ENCODE results near the gene TSHZ3.

Gene TSHZ3

GRCh38 chr19:31334849-31335624 is 14.2 kb downstream of the TSHZ3 start:
- no peak for DNase-seq (ENCODE audit: low spot score)

- no peak for DNase-seq (ENCODE audit: low spot score)
These were observed 15.0 kb downstream of the TSHZ3 start for GRCh38 chr19:31334101-31334848.

- DNase-seq (ENCODE audit: low spot score), result no peak
These were observed 17.1 kb downstream of the TSHZ3 start for GRCh38 chr19:31332096-31332495.

- DNase-seq (ENCODE audit: low spot score), result no peak
These were observed 17.7 kb downstream of the TSHZ3 start for GRCh38 chr19:31331536-31331935.

DNA sequence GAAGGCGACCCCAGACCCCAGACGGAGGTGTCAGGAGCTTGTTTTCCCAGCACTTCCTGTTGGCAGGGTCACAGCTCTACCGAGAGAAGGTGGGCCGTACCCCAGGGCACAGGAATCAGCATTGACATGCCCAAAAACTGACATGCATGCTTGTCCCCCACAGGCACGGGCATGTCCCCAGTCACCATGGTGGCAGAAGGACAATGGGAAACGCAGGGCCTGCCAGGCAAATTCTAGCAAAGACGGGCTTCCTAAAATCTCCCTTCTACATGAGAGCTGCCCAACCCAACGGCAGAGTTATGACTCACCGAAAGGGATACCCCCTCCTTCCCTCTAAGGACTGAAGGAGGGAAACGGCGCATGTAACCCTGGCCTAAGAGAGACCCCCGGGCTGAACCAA is 18.5 kb downstream of the TSHZ3 start:
- DNase-seq (ENCODE audit: low spot score), result no peak

DNA sequence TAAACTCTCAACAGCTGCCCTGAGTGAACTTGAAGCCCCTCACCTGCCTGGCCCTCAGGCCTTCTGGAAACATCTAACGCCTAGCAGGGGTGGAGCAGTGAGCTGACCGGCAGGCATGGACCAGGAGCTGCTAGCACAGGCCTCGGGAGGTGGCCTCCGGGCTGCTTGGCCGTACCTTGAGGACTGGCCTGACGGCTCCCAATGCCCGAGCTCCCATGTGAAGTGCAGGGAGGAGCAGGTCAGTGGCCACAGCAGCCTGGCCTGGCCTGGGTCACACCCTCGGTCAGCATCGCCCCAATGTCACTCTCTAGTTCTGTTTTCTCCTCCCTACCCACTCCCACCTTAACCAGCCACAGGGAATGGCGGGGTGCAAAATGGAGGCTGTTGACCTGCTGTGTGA is 19.0 kb downstream of the TSHZ3 start:
- DNase-seq (ENCODE audit: low spot score), result no peak

DNA sequence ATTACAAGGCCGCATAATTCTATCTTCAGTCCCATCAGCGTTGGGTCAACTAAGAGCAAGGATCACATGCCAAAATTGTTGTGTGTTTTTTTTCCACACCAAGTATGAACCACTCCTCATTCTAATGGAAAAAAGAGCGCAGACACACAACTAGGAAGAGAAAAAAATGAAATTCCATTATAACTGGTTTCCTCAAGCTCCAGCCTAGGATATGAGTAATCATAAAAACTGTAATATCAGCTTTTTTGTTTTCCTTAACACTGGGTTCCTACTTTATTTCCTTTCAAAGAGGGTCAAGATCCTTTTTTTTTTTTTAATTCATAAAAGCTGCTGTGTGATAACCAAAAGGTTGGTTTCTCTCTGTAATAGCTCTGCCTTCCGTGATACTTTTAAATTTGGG is 19.4 kb downstream of the TSHZ3 start:
- DNase-seq (ENCODE audit: low spot score), result no peak

GRCh38 chr19:31328238-31328637 is 21.0 kb downstream of the TSHZ3 start:
- no peak for DNase-seq (ENCODE audit: low spot score)

DNA sequence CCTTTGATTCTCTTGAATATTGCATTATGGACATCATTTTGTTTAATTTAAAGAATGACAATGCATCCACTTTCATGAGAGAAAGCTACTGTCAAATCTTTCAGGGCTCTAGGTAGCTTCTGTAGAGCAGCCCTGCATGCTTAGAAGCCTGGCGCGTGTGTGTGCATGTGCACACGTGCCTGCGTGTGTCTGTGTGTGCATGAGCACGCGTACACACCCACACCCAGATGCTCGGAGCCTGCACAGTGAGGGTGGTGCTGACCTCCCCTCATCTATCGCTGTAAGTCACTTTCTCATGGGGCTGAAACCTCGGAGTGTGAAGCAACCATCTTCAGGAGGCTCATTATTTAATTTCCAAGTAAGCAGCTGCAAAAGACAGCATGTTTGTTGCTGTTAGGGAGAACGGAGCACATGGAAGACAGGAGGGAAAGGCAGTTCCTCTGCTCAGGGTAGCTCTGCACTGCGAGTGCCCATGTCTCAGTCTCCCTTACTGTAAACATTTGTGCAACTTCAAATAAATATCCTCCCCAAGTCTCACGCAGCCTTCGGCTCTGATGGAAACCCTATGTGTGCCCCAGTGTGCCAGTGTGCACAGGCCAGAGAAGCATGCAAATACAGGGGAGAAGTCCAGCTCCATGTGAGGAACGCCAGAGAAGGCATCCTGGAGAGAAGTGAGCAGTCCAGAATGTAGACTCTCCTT is 22.8 kb downstream of the TSHZ3 start:
- no peak for DNase-seq (ENCODE audit: low spot score)

DNA sequence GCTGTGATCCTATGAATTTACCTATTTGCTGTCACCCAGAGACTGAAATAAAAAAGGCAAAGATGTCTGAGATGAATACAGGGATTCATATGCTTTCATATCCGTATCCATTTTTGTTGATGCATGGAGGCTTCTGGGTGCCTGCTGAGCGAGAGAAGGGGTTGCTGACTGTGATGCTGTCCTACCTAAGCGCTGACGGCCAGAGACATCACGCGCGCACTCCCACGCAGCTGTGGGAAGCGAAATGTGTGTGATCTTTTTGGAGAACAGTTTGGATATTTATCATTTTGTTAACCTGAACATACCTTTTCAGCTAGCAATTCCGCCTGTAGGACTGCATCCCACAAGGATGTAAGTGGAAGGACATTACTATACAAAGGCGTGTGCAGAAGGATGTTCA is 23.9 kb downstream of the TSHZ3 start:
- no peak for DNase-seq (ENCODE audit: low spot score)

- DNase-seq (ENCODE audit: low spot score), result no peak
These were observed 29.8 kb downstream of the TSHZ3 start for GRCh38 chr19:31319465-31319864.

GRCh38 chr19:31318790-31319425 is 30.3 kb downstream of the TSHZ3 start:
- no peak for DNase-seq (ENCODE audit: low spot score)

- DNase-seq (ENCODE audit: low spot score), result no peak
These were observed 31.7 kb downstream of the TSHZ3 start for GRCh38 chr19:31317570-31317969.

DNA sequence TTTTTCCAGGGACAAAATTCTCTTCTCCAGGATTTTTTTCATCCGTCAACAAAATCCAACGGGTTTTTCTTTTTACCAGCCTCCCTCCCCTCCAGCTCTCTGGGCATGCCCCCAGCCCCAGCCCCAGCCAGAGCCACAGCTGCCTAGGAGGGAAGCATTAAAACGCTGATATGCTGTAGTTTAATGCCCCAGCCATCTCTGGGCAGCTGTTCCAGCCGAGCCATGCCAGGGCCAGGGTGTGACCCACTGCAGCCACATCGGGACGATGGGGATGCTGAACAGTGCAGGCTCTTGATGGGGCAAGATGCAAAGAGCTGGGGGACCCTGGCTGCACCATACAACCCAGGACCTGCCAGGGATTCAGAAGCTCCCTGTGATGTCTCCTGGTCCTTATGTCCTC is 32.1 kb downstream of the TSHZ3 start:
- DNase-seq (ENCODE audit: low spot score), result no peak

DNA sequence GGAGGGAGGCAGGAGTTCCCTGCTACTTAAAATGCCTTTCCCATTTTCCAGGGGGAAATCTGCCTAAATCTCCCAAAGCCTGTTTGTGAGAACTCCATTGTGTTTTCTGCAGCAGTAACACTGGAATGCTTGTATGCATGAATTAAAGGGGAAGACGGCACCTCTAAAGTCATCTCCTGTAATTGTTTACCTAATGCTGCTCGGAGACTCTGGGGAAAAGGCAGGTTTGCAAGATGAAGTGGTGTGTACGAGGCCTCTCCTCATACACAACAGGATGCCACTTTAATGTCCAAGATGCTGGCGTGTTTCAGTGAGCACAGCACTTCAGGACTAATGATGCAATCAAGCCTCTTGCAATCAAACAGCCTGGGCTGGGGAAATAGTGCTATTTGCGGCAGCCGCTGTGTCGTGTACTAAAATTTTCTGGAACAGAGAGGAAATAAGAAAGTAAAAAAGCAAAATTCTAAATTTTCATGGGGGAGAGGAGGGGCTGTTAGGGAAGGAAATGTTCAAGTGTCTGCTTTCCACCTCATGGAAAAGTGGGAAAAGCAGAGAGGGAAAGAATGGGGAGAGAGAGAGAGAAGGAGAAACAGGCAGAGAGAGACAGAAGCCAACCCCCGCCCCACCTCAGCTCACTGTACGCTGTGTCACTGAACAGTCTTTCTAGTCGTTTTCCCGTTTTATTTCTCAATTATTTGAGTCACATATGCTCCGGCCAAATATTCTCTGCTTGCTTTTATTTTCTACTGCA is 32.9 kb downstream of the TSHZ3 start:
- DNase-seq (ENCODE audit: low spot score), result no peak

- DNase-seq (ENCODE audit: low spot score), result no peak
These were observed 33.6 kb downstream of the TSHZ3 start for GRCh38 chr19:31315652-31316051.

- DNase-seq (ENCODE audit: low spot score), result no peak
These were observed 34.2 kb downstream of the TSHZ3 start for GRCh38 chr19:31314849-31315629.

GRCh38 chr19:31314156-31314555 is 35.1 kb downstream of the TSHZ3 start:
- DNase-seq (ENCODE audit: low spot score), result no peak

GRCh38 chr19:31313291-31314030 is 35.8 kb downstream of the TSHZ3 start:
- no peak for DNase-seq (ENCODE audit: low spot score)

DNA sequence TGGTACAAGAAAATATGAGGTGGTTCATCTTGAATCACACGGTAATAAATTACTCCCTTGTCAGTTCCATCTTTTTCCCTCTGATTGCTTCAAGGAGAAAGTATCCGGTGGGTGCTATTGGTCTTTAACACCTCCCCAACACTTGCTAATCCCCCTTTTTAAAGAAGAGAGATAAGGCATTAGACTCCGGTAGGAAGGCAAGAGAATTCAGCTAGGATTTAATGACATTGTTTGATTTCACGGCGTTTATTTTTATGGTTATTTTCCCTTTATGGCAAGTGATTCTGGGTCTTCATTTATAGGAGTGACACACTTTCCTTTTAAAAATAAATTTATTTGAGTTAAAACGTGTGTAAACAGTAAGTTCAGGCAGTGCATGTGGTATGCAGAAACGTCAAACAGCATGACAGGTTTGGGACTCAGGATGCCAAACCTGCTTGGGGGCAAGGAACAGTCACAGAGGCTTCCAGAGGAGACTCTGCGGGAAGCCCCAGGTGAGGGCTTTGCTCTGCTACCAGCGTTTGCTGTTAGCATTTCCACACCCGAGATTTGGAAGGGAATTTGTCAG is 36.5 kb downstream of the TSHZ3 start:
- no peak for DNase-seq (ENCODE audit: low spot score)

Measured in germinal center (tissue), 1 donor.